ENCODE data around the gene DIAPH2. TPM values are rescaled to one million over a fixed set of nuclear protein-coding genes. Genes with fewer than 3 reads are reported as not detected.

Gene DIAPH2
- total RNA-seq, 1 donor, result 42.3 TPM

DNA sequence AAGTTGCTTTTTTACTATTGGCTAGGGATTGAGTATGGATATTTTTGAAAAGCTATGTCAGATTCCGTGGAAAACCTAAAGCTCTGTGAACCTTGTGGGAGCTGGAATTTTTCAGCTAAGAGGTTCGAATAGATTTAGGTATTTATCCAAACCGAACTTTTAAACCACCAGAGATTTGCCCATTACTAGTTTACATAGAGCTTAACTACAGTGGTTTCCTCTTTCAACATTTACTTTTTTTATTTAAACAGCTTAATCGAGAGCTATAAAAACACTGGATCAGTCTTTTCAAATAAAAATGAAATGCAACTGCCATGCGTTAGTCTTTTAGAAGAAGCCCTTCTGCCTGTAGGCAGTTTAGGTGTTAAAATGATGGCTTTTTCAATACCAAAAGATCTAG, 576.0 kb downstream of the DIAPH2 start:
- no peak overlapping the region for H3K4me3 ChIP-seq (ENCODE audit: low read depth, low read length)
- TF ChIP-seq, protein P1, sequence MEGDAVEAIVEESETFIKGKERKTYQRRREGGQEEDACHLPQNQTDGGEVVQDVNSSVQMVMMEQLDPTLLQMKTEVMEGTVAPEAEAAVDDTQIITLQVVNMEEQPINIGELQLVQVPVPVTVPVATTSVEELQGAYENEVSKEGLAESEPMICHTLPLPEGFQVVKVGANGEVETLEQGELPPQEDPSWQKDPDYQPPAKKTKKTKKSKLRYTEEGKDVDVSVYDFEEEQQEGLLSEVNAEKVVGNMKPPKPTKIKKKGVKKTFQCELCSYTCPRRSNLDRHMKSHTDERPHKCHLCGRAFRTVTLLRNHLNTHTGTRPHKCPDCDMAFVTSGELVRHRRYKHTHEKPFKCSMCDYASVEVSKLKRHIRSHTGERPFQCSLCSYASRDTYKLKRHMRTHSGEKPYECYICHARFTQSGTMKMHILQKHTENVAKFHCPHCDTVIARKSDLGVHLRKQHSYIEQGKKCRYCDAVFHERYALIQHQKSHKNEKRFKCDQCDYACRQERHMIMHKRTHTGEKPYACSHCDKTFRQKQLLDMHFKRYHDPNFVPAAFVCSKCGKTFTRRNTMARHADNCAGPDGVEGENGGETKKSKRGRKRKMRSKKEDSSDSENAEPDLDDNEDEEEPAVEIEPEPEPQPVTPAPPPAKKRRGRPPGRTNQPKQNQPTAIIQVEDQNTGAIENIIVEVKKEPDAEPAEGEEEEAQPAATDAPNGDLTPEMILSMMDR (IDR thresholded peaks at IDR 0.05; ENCODE audit: insufficient read depth, low read length), result no peak
- DNase-seq (ENCODE audit: low read depth), result no peak

DNA sequence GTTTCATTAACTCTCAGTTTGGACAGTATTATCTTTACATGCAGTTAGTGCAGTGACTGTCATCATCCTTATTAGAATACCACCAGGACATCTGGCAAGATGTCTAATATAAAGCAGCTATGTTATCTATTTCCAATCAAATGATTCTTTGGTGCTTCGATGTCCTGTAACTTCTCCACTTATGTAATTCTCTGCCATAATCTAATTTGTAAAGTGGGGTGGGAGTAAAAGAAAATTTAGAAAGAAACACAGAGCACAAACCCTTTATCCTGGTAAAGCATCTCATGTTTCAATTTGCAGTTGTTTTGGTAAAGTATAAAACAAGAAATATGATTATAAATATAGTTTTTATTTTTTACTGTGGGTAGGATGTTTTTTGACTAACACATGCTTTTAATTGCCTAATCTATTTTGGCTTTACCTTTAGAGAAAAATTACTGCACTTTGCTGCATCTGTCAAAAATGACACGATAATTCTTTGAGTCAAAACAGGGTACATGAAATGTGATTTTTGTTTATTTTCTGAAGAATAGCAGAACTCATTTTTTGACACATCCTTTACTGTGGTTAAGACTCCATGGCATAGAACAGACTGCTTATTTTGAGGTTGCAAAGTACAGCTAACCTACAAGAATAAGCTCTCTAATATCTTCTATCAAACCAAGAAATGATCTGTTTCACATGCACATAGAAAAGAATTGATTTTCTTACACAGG, 581.9 kb downstream of the DIAPH2 start:
- TF ChIP-seq, protein P1 (IDR thresholded peaks at IDR 0.05; ENCODE audit: insufficient read depth, low read length), result no peak
- peak; percentile 17 for DNase-seq (ENCODE audit: low read depth)
- H3K4me3 ChIP-seq (ENCODE audit: low read depth, low read length), result no peak overlapping the region

DNA sequence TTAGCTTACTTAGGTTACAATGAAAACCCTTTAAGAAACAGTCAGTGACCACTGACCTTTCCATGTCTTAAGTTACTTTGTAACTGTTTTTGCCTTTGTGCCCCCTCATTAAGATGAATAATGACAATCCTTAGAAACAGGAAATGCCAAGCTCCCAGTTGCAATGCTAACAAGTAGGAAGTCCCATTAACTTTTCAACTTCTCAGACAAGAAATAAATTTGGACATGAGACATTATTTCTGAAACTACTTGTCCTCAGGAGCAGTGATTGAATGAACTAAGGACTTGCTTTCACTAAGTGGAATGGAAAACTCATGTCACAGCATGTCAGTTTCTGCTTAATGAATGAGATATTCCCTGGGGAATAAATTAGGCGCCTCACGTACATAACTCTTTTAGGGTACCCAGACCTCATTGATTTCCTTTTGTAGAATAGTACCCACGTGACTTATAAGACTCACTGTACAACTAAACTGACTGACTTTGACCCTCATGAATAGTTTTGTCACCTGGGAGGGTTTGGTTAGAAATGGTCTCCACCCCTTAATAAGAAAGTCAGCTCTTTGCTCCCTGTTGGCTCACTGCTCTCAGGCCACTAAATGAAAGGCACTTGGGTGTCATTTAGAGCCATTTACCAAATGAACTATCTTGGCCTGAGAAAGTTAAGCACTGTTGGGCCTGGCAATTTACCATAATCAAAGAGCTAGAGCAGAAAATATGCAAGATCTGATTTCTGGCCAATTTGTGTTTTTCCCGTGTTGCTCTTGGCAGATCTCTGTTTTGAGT, 582.9 kb downstream of the DIAPH2 start:
- peak; percentile 55 for DNase-seq (ENCODE audit: low read depth)
- no peak overlapping the region for H3K4me3 ChIP-seq (ENCODE audit: low read depth, low read length)
- TF ChIP-seq, protein P1 (IDR thresholded peaks at IDR 0.05; ENCODE audit: insufficient read depth, low read length), result no peak

DNA sequence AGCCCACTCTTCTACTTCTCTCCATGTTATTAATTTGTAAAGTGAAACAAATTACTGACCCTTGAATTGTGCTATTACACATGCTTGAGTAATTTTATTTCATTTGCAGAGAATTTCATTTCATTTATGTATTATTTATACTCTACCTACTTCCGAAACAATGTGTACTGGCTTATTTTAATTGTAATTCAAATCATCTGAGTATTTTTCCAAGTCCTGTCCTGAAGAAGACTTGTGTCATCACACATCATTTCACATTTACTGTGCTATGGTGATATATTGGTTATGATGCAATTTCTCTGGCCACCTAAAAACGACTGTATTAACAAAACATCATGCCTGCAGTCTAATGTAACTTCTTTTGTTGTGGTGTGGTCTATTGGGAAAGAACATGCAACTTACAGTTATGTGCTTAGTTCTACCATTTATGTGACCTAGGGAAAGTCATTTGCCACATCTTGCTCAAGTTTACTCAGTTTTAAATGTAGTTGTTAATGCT, 583.6 kb downstream of the DIAPH2 start:
- no peak overlapping the region for H3K4me3 ChIP-seq (ENCODE audit: low read depth, low read length)
- TF ChIP-seq, protein P1 (IDR thresholded peaks at IDR 0.05; ENCODE audit: insufficient read depth, low read length), result no peak
- DNase-seq (ENCODE audit: low read depth), result peak; percentile 30

DNA sequence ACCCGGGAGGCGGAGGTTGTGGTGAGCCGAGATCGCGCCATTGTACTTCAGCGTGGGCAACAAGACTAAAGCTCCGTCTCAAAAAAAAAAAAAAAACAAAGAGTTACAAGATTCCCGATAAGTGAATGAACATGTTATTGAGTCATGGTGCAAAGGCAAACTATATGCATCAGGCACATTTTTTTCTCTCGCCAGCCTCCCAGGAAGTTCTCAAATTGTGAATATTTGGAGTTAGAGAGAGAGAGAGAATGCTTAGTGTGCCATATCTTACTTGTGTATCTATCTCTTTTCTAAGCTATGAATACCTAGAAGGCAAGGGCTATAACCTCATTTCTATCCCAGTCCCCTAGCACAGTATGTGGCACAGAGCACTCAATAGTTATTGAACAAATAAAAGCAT, 599.9 kb downstream of the DIAPH2 start:
- no peak overlapping the region for H3K4me3 ChIP-seq (ENCODE audit: low read depth, low read length)
- TF ChIP-seq, protein P1 (IDR thresholded peaks at IDR 0.05; ENCODE audit: insufficient read depth, low read length), result no peak
- DNase-seq (ENCODE audit: low read depth), result no peak

DNA sequence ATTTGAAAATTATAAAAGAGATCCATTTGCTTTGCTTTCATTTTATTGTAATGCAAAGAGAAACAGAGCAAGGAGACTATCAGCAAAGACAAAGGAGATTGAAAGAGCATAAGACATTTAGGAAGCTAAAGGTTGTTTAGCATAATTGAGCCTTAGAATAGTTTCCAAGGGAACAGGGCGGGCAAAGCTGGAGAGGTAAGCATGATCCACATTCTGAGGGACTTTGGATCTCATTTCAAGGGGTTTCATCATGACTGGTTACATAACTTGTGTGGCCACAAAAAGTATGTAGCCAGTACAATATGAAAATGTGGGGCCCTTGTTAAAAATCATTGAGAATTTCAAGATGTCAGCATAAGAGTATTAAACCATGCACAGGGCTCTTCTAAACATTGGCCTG, 605.6 kb downstream of the DIAPH2 start:
- no peak overlapping the region for H3K4me3 ChIP-seq (ENCODE audit: low read depth, low read length)
- TF ChIP-seq, protein P1 (IDR thresholded peaks at IDR 0.05; ENCODE audit: insufficient read depth, low read length), result no peak
- peak; percentile 49 for DNase-seq (ENCODE audit: low read depth)
